NK-92 (cell line): Measurements from ENCODE around the gene TAF11L13.

Experiments
- DNase-seq: peaks from one replicate; lab custom pipeline; 2025; ENCODE audit not compliant: unreplicated experiment; lab: John Stamatoyannopoulos, UW

TAF11L13 gene

DNA sequence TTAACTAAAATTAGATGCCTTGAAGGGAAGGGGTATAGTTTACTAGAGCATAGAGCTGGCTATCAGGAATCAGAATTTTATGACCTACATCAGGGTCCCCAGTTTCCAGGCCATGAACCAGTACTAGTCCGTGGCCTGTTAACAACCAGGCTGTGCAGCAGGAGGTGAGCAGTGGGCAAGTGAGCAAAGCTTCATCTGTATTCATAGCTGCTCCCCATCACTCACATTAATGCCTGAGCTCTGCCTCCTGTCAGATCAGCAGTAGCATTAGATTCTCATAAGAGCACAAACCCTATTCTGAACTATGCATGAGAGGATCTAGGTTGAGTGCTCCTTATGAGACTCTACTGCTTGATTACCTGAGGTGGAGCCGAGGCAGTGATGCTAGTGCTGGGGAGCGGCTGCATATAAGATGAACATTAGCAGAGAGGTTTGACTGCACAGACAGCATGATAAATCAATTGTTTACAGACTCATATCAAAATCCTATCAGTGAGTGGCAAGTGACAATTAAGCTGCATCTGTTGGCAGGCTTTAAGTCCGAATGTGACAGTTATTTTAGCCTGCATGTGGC, 47.0 kb downstream of the TAF11L13 start:
- DNase-seq = no peak

DNA sequence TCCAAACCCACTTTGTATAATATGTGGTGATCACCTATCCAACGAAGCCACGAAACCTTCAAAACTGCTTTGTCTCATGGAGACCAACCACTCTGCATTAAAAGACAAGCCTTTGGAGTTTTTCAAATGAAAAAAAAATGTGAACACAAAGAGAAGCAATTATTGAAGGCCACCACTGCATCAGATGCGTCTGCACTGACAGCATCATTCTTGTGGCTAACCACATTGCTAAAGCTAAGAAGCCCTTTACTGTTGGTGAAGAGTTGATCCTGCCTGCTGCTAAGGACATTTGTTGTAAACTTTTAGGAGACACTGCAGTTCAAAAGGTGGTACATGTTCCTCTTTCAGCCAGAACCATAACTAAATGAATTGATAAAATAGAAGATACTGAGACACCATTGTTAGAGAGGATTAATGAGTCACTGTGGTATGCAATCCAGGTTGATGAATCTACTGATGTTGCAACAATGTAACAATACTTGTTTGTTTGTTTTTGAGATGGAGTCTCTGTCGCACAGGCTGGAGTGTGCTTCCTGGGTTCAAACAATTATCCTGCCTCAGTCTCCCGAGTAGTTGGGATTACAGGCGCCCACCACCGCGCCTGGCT, 47.8 kb downstream of the TAF11L13 start:
- DNase-seq = no peak

DNA sequence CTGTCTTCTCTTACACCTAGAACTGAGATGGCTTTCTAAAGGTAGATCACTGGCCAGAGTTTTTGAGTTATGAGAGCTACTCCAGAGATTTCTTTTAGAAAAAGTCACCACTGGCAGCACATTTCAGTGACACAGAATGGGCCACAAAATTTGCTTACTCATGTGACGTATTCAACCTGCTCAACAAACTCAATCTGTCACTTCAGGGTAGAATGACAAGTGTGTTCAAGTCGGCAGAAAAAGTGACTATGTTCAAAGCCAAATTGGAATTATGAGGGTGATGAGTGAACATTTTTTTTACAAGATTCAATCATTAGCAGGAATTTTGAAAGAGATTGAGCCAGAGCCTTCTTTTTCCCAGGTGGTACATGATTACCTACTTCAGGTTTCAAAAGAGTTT, 48.8 kb downstream of the TAF11L13 start:
- no peak for DNase-seq
